ENCODE results near the gene ATAD2B.
"Not testable (repeated sequence)": the region's sequence is repeated elsewhere in the genome, so short reads cannot be mapped to it uniquely, and the experiment has no call there.

Gene ATAD2B

DNA sequence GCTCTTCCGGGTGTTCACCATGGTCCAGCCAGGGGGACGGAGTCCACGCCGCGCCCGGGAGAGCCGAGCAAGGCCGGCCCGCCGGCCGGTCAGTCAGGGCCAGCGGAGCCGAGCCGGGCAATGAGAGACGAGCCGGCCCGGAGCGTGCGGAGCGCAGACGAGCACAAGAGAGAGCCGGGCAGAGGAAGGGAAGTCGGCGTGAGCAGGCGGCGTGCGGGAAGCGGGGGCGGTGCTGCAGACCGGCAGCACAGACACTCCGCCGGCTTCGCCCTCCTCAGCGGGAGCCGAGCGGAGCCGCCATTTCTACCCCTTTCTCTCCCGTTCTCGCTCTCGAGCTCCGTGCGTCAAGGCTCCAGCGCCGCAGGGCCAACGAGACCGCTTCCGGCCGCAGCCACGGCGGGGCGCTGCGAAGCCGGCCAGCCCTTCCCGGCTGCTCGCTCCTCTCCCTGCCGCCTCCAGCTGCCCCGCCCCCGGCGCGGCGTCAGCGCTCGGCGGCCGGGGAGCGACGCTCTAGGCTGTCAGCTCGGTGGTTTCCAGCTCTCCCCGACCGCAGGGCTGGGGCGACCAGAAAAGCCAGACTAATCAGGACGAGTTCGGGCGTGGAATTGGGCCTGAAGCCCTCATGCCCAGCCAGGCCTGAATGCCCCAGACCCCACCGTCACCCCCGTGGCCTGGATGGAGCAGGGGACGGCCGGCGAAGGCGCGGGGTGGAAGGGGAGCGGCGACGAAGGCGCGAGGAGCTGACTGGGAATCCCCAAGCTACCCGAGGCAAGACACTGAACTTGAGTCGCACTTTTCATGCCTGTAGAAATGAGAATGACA lies at the start of gene ATAD2B:
ATAD2B (minus strand) TSS at position 374 of the 822 bp plus-strand sequence; CDS start at position 21, 353 bp downstream.
- in situ Hi-C loops (cut with HindIII; ENCODE audit: low sequenced_read_pairs) = no loop called here

DNA sequence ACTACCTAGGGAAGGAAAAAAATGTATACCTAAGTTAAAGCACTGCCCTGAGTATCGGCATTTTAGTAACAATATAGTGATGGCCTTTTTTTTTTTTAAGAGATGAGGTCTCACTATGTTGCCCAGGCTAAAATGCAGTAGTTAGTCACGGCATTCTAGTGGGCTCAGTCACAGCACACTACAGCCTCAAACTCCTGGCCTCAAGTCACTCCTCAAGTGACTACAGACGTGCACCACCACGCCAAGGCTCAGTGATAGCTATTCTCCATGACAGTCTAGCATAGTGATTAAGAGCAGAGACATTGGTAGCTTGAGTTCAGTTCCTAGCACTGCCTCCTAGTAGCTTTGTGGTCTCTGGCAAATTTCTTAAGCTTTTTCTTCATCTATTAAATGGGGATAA lies 40.9 kb upstream of the ATAD2B start:
- in situ Hi-C loops (cut with HindIII; ENCODE audit: low sequenced_read_pairs) = no loop called here

DNA sequence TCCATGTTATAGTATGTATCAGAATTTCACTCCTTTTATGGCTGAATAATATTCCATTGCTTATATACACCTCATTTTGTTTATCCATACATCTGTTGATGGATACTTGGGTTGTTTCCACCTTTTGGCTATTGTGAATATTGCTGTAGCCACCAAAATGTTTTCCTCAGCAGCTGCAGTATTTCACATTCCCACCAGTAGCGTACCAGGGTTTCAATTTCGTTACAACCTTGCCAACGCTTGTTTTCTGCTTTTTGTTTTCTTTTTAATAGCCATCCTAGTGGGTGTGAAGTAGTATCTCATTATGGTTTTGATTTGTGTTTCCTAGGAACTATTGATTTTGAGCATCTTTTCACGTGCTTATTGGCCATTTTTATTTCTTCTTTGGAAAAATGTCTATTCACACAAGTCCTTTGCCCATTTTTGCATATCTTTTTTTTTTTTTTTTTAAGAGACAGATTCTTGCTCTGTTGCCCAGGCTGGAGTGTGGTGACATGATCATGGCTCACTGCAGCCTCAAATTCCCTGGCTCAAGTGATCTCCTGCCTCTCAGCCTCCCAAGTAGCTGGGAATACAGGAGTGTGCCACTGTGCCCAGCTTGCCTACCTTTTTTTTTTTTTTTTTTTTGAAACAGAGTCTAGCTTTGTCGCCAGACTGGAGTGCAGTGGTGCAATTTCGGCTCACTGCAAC lies 27.5 kb upstream of the ATAD2B start:
- in situ Hi-C loops (cut with HindIII; ENCODE audit: low sequenced_read_pairs) = no loop called here

DNA sequence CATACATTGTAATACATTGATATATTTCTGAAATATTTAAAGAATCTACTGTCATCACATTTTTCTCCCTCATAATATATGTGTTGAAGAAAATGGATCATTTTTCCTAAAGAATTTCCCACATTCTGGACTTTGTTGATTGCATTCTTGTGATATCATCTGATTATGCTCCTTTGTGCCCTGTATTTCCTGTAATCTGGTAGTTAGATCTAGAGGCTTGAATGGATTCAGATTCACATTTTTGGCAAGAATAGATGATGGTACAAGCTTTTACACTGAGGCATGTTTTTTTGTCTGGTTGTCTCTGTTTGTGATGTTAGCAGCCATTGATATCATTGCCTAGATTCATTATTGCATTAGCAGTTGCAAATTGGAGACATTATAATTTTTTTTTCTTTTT lies 26.7 kb upstream of the ATAD2B start:
- in situ Hi-C loops (cut with HindIII; ENCODE audit: low sequenced_read_pairs) = no loop called here

DNA sequence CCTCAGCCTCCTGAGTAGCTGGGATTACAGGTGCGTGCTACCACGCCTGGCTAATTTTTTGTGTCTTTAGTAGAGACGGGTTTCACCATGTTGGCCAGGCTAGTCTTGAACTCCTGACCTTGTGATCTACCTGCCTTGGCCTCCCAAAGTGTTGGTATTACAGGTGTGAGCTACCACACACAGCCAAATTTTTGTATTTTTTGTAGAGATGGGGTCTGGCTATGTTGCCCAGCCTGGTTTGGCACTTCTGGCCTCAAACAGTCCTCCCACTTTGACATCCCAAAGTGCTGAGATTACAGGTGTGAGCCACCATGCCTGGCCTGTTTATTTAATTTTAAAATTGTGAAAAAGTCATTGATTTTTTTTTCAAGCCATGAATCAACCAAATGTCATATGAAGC lies 25.6 kb upstream of the ATAD2B start:
- in situ Hi-C loops (cut with HindIII; ENCODE audit: low sequenced_read_pairs) = not testable (repeated sequence)

DNA sequence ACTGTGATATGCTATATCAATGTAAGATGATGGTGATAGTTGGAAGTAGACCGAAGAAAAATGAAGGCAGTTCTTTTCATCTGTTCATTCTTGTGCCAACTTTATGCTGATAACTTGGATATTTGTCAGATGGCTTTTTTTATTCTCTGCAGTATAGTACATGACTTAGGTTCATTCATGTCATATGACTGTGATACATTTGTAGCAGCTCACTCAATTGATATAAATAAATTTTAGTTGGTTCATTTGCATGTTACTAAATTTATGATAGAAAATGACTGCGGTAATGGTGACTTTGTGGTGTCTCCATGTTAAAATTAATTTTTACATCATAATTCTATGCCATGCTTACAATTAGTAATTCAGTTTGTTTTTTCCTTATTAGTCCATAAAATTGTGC lies 20.4 kb upstream of the ATAD2B start:
- in situ Hi-C loops (cut with HindIII; ENCODE audit: low sequenced_read_pairs) = no loop called here

DNA sequence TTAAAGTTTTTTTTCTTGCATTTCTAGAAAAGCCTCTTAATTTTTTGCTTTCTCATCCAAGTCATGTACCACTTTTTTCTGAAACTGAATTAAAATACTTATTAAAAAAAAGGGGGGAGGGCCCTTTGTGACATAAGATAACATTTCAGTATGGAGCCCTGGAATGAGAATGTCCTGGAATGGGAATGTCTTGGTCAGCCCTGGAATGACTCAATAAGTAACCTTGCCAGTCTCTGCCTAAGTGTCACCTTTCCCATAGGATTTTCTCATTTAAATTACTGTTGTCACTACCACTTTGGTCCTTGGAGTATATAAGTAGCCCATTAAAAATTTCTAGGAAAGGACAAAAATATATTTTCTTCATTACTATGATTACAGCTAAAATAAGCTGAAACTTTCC lies 18.1 kb upstream of the ATAD2B start:
- in situ Hi-C loops (cut with HindIII; ENCODE audit: low sequenced_read_pairs) = no loop called here

DNA sequence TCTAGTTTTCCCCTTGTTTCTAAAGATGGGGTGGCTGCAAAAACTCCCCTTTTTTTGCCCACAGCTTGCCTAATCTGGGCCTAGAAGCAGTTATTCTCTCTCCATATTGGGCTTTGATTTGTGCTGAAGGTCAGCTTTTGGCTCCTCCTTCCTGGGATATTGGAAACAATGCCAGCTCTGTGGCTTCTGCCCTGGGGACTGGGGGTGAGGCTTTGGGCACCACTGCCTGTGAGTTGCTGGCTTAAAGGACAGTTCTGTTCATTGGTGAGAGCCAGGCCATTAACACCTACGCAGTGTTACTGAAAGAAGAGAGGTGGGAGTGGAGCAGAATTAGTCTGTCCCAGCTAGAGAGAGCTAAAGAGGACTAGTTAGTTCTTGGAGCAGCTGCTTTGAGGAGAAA lies 17.6 kb upstream of the ATAD2B start:
- in situ Hi-C loops (cut with HindIII; ENCODE audit: low sequenced_read_pairs) = no loop called here

DNA sequence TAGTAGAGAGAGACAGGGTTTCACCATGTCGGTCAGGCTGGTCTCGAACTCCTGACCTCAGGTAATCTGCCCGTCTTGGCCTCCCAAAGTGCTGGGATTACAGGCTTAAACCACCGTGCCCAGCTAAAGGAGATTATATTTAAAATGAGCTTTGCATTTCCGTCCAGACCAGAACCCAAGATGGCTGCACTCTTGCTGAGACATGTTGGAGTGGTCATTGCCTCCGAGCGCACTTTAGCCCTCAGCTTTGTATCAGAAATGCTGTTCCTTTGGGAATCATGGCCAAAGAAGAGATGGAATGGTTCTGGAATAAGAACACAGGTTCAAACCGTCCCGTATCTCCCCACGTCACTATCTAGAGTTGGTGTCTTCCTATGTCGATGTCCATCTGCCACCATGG lies 16.7 kb upstream of the ATAD2B start:
- in situ Hi-C loops (cut with HindIII; ENCODE audit: low sequenced_read_pairs) = no loop called here

DNA sequence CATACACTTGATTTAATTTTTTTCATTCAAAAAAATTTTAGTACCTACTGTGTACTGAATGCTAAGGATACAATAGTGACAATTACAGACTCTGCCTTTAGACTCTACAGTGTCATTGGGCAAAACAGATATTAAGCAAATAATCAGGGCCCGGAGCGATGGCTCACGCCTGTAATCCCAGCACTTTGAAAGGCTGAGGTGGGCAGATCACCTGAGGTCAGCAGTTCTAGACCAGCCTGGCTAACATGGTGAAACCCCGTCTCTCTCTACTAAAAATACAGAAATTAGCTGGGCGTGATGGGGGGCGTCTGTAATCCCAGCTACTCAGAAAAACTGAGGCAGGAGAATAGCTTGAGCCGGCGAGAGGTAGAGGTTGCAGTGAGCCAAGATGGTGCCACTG lies 14.7 kb upstream of the ATAD2B start:
- in situ Hi-C loops (cut with HindIII; ENCODE audit: low sequenced_read_pairs) = no loop called here

DNA sequence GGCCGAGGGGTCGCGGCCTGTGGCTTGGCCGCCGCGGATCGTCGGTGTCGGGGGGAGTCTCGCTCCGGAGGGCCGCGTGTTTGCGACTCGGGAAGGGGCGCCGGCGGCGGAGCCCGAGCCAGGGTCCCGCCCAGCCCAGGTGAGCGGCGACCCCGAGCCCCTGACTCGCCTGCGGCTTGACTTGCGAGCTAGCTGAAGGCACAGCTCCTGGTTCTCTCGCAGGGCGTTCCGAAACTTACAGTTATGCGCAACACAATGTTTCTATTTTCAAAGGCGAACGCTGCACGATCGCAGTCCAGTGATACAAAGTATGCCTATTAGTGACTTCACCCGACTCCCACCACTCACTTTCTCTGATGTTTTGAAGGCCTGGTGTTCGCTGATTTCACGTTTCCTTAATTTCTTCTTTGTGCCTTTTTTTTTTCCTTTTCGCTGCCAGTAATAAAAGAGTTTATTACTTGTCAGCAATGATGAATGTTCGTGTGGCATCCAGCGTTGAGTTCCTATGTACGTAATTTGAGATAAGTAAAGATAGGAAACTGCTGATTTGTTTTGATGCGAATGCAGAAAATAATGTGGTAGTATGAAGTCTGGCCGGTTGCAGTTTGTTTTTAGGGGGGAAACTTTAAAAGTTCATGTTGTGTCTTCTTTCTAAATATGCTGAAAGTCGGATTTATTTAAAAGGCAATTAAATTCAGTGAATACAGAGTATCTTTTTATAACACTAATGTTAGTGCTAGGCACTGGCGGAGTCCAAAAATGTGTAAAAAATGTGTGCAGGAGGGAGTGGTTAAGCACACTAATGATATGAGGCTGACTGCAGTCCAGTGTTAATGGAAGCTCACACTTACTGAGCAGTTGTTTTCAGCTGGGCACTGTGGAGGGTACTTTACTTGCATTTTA lies 14.0 kb upstream of the ATAD2B start:
- in situ Hi-C loops (cut with HindIII; ENCODE audit: low sequenced_read_pairs) = no loop called here

DNA sequence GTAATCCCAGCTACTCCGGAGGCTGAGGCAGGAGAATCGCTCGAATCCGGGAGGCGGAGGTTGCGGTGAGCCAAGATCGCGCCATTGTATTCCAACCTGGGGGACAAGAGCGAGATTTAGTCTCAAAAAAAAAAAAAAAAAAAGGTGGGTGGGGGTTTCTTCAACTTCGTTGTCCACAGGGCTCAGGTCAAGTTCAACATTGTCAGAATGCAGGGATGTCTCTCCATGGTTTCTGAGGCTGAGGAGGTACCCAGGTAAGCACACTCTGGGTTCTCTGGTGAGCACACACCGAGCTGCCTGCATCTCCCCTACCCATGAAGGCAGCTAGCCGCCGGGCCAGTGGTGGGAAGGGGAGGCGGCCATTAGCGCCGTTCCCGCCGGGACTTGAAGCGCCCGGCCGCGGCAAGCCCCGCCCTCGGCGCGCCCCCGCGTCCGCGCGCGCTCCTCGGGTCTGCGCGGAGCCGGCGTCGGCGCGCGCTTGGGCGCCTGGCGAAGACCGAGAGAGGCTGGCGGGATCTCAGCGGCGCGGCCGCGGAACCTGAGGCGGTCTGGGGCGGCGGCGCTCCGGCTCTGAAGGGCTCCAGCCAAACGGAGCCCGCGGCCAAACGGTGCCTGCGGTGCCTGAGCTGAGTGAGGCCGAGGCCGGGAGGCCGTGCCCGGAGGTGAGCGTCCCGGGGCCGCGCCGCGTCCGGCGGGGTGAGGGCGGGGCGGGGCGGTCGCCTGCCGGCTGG lies 13.2 kb upstream of the ATAD2B start, which contains the start of gene UBXN2A:
UBXN2A (plus strand) TSS at position 477 of the 731 bp plus-strand sequence. CDS start 17,852 bp downstream, outside the sequence.
- in situ Hi-C loops (cut with HindIII; ENCODE audit: low sequenced_read_pairs) = no loop called here

DNA sequence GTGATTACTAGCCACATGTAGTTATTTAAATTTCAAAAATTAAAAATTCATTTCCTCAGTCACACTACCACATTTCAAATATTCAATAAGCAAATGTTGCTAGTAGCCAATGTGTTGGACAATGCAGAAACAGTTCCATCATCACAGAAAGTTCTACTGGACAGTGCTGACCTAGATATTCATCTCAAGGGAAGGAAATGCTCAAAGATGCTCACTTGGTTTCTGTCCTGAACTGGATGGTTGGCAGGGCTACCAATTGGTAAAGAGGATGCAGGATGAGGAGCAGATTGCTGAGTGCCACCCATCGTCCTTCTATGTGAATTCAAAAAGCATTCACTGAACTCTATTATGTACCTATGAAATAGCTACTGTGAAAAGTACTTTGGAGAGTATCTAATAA lies 7.3 kb upstream of the ATAD2B start:
- in situ Hi-C loops (cut with HindIII; ENCODE audit: low sequenced_read_pairs) = no loop called here

DNA sequence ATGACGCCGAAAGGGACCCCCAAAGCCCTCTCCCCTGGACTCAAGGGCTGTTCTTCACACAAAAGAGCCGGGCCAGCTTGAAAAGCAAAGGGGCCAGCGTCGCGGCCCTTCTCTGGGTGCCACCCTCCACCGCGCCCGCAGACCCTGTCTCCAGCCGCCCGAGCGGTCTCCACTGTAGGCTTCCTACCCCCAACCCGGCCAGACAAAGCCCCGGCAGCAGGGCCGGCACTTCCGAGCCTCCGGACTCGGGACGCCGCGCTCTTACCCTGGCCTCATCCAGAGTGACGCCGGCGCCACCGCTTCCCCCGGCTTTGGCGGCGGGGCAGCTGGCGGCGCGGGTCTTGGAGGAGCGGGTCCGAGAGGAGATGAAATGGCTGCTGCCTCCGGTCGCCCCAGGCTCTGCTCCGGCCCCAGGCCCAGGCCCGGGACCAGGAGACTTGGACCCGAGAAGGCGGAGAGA lies 603 bp downstream of the ATAD2B start:
- in situ Hi-C loops (cut with HindIII; ENCODE audit: low sequenced_read_pairs) = no loop called here

DNA sequence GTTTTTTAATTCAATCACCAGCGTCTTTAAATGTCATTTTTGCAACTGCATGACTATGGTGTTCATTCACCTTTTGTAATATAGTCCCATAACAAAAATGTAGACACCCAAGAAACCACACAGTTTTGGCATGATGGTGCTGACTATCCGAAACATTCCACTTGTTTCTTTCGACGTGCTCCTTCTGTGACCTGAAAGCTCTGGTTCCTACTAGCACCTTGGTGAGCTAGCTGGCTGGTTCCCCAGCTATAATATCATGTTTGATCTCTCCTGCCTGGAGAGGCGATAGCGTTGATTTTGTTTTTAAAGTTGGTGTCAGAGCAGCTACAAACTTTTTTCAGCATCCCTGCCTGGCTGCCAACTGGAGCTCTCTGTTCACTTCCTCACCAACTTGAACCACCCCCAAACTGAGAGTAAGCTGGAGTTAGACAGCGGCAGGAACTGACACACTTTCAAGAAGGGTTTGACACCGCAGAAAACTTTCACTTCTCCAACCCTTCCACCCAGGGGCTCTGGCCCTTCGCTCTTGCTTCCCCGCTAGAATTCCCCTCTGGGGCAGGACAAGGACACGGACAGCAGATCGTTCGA lies 1.1 kb downstream of the ATAD2B start:
- in situ Hi-C loops (cut with HindIII; ENCODE audit: low sequenced_read_pairs) = no loop called here

DNA sequence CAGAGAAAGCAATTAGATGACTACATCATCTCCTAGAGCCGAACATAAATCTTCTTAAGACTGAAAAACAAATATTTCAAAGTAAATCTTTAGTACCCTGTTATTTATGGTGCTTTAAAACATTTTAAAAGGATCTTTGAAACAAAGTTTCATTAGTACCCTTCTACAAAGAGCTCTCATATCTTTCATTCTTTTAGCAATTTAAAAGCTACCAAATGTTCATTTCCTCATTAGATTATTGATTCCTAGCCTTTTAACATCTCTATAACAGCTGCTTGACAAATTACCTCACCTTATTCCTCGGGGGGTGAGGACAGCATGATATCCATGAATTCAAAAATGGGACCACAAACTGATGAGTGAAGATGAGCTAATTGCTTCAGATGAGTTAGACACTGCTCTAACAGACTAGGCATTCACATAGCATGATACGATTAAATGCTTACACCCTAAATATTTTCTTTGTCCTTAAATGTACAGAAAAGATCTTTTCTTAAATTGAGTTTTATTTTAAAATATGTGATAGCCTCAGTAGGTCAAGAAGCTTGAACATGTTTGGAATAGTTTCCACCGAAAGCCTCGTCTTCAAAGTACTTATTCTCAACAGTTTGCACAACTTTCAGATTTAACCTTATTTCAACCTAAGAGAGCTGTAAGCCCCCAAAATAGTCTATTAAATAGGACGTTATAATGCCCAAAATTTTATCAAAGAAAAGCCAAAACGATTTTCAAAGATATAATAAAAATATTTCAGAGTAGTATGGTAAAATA lies 2.1 kb downstream of the ATAD2B start:
- in situ Hi-C loops (cut with HindIII; ENCODE audit: low sequenced_read_pairs) = no loop called here

DNA sequence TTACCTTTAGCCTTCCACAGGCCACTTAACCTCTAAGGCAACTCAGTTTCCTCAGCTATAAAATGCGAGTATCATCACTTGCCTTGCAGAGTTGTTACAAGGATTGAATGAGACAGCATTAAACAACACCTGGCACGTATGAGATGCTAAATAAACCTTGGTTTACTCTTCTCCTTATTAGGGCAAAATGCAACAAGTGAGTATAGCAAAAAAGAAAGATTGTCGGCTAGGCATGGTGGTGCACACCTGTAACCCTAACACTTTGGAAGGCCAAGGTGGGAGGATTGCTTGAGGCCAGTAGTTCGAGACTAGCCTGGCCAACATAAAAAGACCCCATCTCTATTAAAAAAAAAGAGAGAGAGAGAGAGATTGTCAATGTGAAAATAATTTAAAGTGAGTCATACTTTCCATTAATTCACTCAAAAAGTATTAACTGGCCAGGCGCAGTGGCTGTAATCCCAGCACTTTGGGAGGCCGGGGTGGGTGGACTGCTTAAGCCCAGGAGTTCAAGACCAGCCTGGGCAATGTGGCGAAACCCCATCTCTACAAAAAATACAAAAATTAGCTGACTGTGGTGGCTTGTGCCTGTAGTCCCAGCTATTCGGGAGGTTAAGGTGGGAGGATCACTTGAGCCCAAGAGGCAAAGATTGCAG lies 8.0 kb downstream of the ATAD2B start:
- in situ Hi-C loops (cut with HindIII; ENCODE audit: low sequenced_read_pairs) = no loop called here

DNA sequence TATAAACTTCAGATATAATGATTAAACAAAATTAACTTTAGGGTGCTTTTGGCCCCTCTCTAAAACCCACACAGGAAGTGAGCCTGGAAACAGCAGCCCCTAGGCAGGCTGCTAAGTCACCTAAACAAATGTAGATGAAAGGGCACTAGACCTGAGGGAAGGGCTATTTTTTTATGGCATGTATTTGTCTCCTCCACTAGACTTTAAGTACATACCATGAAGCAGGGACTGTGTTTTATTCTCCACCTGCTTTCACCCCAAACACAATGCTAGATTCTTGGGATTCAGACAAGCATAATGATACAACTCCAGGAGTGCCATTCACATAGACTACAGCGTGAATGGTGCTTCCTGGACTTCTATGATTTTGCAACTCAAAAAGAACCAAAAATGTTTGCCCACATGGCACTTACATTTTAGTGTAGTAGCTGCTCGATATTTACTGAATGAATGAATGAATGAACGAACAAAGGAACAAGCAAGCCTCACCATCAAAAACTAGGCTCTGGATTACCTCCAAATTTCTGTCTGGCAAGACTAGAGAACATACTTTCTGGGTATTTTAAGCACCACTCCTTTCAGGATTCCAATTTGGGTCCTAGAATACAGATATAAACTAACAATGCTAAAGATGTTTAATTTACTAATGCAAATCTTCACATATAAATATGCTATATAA lies 10.1 kb downstream of the ATAD2B start:
- in situ Hi-C loops (cut with HindIII; ENCODE audit: low sequenced_read_pairs) = no loop called here

Data from endothelial cell of hepatic sinusoid (primary cell).